ENCODE measurements around the gene CHN2. TPM values are rescaled to one million over a fixed set of nuclear protein-coding genes. Genes with fewer than 3 reads are reported as not detected.

CHN2 gene
- total and polyA plus RNA-seq, 2 donors (not counting 1 experiment from before 2014, with no cell fraction given), result 0.86 to 1.4 TPM

DNA sequence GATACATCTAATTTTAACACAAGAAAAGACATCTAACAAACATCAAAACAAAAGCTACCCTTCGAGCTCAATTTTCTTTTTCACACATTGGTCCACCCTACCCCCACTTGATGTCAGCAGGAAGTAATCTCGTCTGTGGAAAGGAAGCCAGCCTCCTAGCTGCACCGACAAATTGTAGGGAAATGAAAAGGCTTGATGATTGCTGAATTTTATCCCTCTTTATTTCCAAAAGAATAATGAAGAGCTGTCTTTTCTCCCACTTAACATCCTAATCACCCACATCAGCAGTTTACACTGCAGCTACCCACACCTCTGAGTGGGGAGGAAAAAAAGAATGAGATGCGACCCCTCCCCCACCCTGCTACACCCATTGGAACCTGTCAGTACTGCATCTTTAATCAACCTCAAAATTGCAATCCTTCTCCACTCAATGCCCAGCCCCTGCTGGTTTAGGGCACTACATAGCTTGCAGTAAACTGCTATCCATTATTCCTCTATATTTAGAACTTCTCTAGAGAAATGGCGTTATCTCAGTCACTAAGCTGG is 37.6 kb upstream of the CHN2 start:
- Histone ChIP-seq H3K9me3 (ENCODE audit: control extremely low read depth in 1 of 3, control insufficient read depth in 2 of 3, insufficient read depth in 1 of 3, low read length in 2 of 3) (no peaks in the 10 kb centered on the region), H2AFZ (ENCODE audit: insufficient read depth, low read depth, low read length, poor library complexity, severe bottlenecking) (no peak overlapping the region), H3K9ac (ENCODE audit: low read length) (no peak overlapping the region), H4K20me1 (ENCODE audit: control insufficient read depth, insufficient read depth, low read length, poor library complexity, severe bottlenecking) (no peaks in the 10 kb centered on the region), H3K4me3 (ENCODE audit: control extremely low read depth in 1 of 5, extremely low read depth in 1 of 5, insufficient read depth in 1 of 5, low read depth in 2 of 5, low read length in 4 of 5) (no peak overlapping the region), H3K4me1 (ENCODE audit: control insufficient read depth in 2 of 2, insufficient read depth in 2 of 2, low read length in 2 of 2) (no peaks in the 10 kb centered on the region), H3K27me3 (replicated peaks in 1 of 4; ENCODE audit: control extremely low read depth in 1 of 4, control insufficient read depth in 3 of 4, insufficient read depth in 4 of 4, low read length in 3 of 4) (peaks cover 0 to 10% (median 8%) of the 10 kb centered on the region in 4 experiments), H3K27ac (ENCODE audit: low read length in 2 of 2) (no peak overlapping the region), H3K36me3 (replicated peaks in 1 of 2; ENCODE audit: control extremely low read depth in 1 of 2, control insufficient read depth in 1 of 2, extremely low read depth in 1 of 2, insufficient read depth in 2 of 2, low read length in 1 of 2) (no peaks in the 10 kb centered on the region), H3K79me2 (ENCODE audit: control insufficient read depth, insufficient read depth, low read length) (no peaks in the 10 kb centered on the region), H3K4me2 (replicated peaks; ENCODE audit: low read depth, low read length, poor library complexity, severe bottlenecking) (no peak overlapping the region)
- Mint-ChIP-seq H3K27ac (no peak overlapping the region), H3K27me3 (peaks cover 49% of the 10 kb centered on the region), H3K4me1 (no peaks in the 10 kb centered on the region), H3K4me3 (no peak overlapping the region), H3K9me3 (ENCODE audit: insufficient read depth) (no peaks in the 10 kb centered on the region)
- TF ChIP-seq, protein P1, sequence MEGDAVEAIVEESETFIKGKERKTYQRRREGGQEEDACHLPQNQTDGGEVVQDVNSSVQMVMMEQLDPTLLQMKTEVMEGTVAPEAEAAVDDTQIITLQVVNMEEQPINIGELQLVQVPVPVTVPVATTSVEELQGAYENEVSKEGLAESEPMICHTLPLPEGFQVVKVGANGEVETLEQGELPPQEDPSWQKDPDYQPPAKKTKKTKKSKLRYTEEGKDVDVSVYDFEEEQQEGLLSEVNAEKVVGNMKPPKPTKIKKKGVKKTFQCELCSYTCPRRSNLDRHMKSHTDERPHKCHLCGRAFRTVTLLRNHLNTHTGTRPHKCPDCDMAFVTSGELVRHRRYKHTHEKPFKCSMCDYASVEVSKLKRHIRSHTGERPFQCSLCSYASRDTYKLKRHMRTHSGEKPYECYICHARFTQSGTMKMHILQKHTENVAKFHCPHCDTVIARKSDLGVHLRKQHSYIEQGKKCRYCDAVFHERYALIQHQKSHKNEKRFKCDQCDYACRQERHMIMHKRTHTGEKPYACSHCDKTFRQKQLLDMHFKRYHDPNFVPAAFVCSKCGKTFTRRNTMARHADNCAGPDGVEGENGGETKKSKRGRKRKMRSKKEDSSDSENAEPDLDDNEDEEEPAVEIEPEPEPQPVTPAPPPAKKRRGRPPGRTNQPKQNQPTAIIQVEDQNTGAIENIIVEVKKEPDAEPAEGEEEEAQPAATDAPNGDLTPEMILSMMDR (IDR thresholded peaks at IDR 0.05), result no peak
- TF ChIP-seq EZH2 (IDR thresholded peaks at IDR 0.05; ENCODE audit: borderline replicate concordance, insufficient read depth, low read depth, low read length, poor library complexity, severe bottlenecking), result no peak
- 50% methylated on average over 2 of the region's 5 CpGs for WGBS (ENCODE audit: insufficient coverage)
- ChIA-PET POLR2A (no interaction called here), CTCF (no interaction called here)
- ATAC-seq (ENCODE audit: low read depth), result no peak
- intact Hi-C loops (cut with micrococcal nuclease), result no loop called here
- no peak for DNase-seq

GRCh38 chr7:29158795-29159423 is 35.7 kb upstream of the CHN2 start:
- TF ChIP-seq EZH2 (IDR thresholded peaks at IDR 0.05; ENCODE audit: borderline replicate concordance, insufficient read depth, low read depth, low read length, poor library complexity, severe bottlenecking), result no peak
- TF ChIP-seq, protein P1 (IDR thresholded peaks at IDR 0.05), result no peak
- ChIA-PET CTCF (no interaction called here), POLR2A (no interaction called here)
- DNase-seq, result no peak
- H2AFZ ChIP-seq (ENCODE audit: insufficient read depth, low read depth, low read length, poor library complexity, severe bottlenecking), result no peak overlapping the region
- no peaks in the 10 kb centered on the region for H3K4me1 Mint-ChIP-seq
- no peaks in the 10 kb centered on the region for H3K4me1 ChIP-seq (ENCODE audit: control insufficient read depth in 2 of 2, insufficient read depth in 2 of 2, low read length in 2 of 2)
- no peak overlapping the region for H3K4me3 Mint-ChIP-seq
- H3K36me3 ChIP-seq (replicated peaks in 1 of 2; ENCODE audit: control extremely low read depth in 1 of 2, control insufficient read depth in 1 of 2, extremely low read depth in 1 of 2, insufficient read depth in 2 of 2, low read length in 1 of 2), result no peaks in the 10 kb centered on the region
- no peak overlapping the region for H3K27ac ChIP-seq (ENCODE audit: low read length in 2 of 2)
- H3K9me3 Mint-ChIP-seq (ENCODE audit: insufficient read depth), result no peaks in the 10 kb centered on the region
- H3K27me3 Mint-ChIP-seq, result peaks cover 38% of the 10 kb centered on the region
- no peaks in the 10 kb centered on the region for H3K9me3 ChIP-seq (ENCODE audit: control extremely low read depth in 1 of 3, control insufficient read depth in 2 of 3, insufficient read depth in 1 of 3, low read length in 2 of 3)
- no peaks in the 10 kb centered on the region for H3K79me2 ChIP-seq (ENCODE audit: control insufficient read depth, insufficient read depth, low read length)
- H3K27me3 ChIP-seq (replicated peaks in 1 of 4; ENCODE audit: control extremely low read depth in 1 of 4, control insufficient read depth in 3 of 4, insufficient read depth in 4 of 4, low read length in 3 of 4), result peaks cover 0 to 10% (median 8%) of the 10 kb centered on the region in 4 experiments
- H3K4me3 ChIP-seq (ENCODE audit: control extremely low read depth in 1 of 5, extremely low read depth in 1 of 5, insufficient read depth in 1 of 5, low read depth in 2 of 5, low read length in 4 of 5), result no peak overlapping the region
- no peak overlapping the region for H3K4me2 ChIP-seq (replicated peaks; ENCODE audit: low read depth, low read length, poor library complexity, severe bottlenecking)
- H3K9ac ChIP-seq (ENCODE audit: low read length), result no peak overlapping the region
- WGBS (ENCODE audit: insufficient coverage), result no CpG with 5 or more reads among the region's 3 CpGs
- H3K27ac Mint-ChIP-seq, result no peak overlapping the region
- no peaks in the 10 kb centered on the region for H4K20me1 ChIP-seq (ENCODE audit: control insufficient read depth, insufficient read depth, low read length, poor library complexity, severe bottlenecking)
- ATAC-seq (ENCODE audit: low read depth), result no peak
- intact Hi-C loops (cut with micrococcal nuclease), result no loop called here

All from B cell (primary cell).